ENCODE measurements around the gene FOXN1.

Gene FOXN1

GRCh38 chr17:28484296-28484695 is 21.9 kb upstream of the FOXN1 start:
- no peaks in the 10 kb centered on the region for H3K36me3 ChIP-seq (ENCODE audit: insufficient read depth, low read length)
- H3K4me1 ChIP-seq (ENCODE audit: insufficient read depth, low read length) = no peaks in the 10 kb centered on the region
- H2AFZ ChIP-seq (ENCODE audit: low read depth, low read length) = no peak overlapping the region
- H3K9me3 ChIP-seq (ENCODE audit: low read length) = no peaks in the 10 kb centered on the region
- peaks cover 5% of the 10 kb centered on the region for H3K27me3 ChIP-seq (ENCODE audit: insufficient read depth, low read length)
- H3K4me3 ChIP-seq (ENCODE audit: low read length) = no peak overlapping the region

DNA sequence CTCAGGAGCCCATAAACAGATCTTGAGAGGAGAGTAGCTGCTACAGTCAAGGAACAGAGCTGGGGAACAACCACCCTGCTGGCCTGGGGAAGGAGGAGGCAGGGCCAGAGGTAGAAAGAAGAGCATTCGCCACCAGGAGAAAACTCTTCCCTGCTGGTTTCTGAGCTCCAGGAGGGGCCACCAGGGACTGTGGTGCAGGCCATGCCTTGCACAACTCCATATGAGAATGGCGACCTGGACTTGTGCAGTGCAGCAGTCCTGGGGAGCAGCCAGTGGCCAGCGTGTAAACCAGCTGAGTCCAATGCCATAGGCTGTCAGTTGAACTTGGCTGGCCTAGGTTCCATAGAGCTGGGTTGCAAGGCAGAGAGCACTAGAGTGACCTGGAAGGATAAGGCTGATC is 21.1 kb upstream of the FOXN1 start:
- no peaks in the 10 kb centered on the region for H3K9me3 ChIP-seq (ENCODE audit: low read length)
- no peaks in the 10 kb centered on the region for H3K36me3 ChIP-seq (ENCODE audit: insufficient read depth, low read length)
- no peaks in the 10 kb centered on the region for H3K4me1 ChIP-seq (ENCODE audit: insufficient read depth, low read length)
- H3K27me3 ChIP-seq (ENCODE audit: insufficient read depth, low read length) = peaks cover 5% of the 10 kb centered on the region
- H2AFZ ChIP-seq (ENCODE audit: low read depth, low read length) = no peak overlapping the region
- no peak overlapping the region for H3K4me3 ChIP-seq (ENCODE audit: low read length)

- peaks cover 4% of the 10 kb centered on the region for H3K27me3 ChIP-seq (ENCODE audit: insufficient read depth, low read length)
- H3K4me3 ChIP-seq (ENCODE audit: low read length) = no peak overlapping the region
- H3K4me1 ChIP-seq (ENCODE audit: insufficient read depth, low read length) = no peaks in the 10 kb centered on the region
- H3K9me3 ChIP-seq (ENCODE audit: low read length) = no peaks in the 10 kb centered on the region
- no peak overlapping the region for H2AFZ ChIP-seq (ENCODE audit: low read depth, low read length)
- H3K36me3 ChIP-seq (ENCODE audit: insufficient read depth, low read length) = no peaks in the 10 kb centered on the region
Measured at GRCh38 chr17:28487881-28488532, 18.1 kb upstream of the FOXN1 start.

- H2AFZ ChIP-seq (ENCODE audit: low read depth, low read length) = no peak overlapping the region
- H3K4me3 ChIP-seq (ENCODE audit: low read length) = no peak overlapping the region
- H3K27me3 ChIP-seq (ENCODE audit: insufficient read depth, low read length) = peaks cover 4% of the 10 kb centered on the region
- no peaks in the 10 kb centered on the region for H3K4me1 ChIP-seq (ENCODE audit: insufficient read depth, low read length)
- no peaks in the 10 kb centered on the region for H3K9me3 ChIP-seq (ENCODE audit: low read length)
- no peaks in the 10 kb centered on the region for H3K36me3 ChIP-seq (ENCODE audit: insufficient read depth, low read length)
Measured at GRCh38 chr17:28488533-28489276, 17.4 kb upstream of the FOXN1 start.

GRCh38 chr17:28491286-28491685 is 14.9 kb upstream of the FOXN1 start:
- Histone ChIP-seq H3K27me3 (ENCODE audit: insufficient read depth, low read length) (peaks cover 4% of the 10 kb centered on the region), H3K4me3 (ENCODE audit: low read length) (no peak overlapping the region), H3K4me1 (ENCODE audit: insufficient read depth, low read length) (no peaks in the 10 kb centered on the region), H3K9me3 (ENCODE audit: low read length) (no peaks in the 10 kb centered on the region), H3K36me3 (ENCODE audit: insufficient read depth, low read length) (no peaks in the 10 kb centered on the region), H2AFZ (ENCODE audit: low read depth, low read length) (no peak overlapping the region)

DNA sequence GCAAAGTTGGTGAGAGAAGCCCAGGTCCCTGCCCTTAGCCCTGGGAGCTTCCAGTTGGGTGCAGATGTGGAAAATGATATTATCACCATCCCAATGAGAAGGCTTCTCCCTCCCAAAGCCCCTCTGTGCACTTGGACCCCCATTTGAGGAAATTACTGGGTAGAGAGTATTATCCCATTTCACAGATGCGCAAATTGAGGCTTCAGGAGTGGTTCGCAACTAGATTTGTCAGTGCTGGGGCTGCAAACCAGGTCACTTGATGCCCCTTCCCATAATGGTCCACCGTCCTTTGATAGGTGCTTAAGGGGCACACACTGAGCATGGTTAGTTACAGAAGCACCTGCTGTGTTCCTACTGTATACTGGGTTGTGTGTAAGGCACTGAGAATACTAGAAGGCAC is 14.3 kb upstream of the FOXN1 start:
- Histone ChIP-seq H3K9me3 (ENCODE audit: low read length) (no peaks in the 10 kb centered on the region), H3K4me3 (ENCODE audit: low read length) (no peak overlapping the region), H3K4me1 (ENCODE audit: insufficient read depth, low read length) (no peaks in the 10 kb centered on the region), H3K27me3 (ENCODE audit: insufficient read depth, low read length) (peaks cover 4% of the 10 kb centered on the region), H3K36me3 (ENCODE audit: insufficient read depth, low read length) (no peaks in the 10 kb centered on the region), H2AFZ (ENCODE audit: low read depth, low read length) (no peak overlapping the region)

DNA sequence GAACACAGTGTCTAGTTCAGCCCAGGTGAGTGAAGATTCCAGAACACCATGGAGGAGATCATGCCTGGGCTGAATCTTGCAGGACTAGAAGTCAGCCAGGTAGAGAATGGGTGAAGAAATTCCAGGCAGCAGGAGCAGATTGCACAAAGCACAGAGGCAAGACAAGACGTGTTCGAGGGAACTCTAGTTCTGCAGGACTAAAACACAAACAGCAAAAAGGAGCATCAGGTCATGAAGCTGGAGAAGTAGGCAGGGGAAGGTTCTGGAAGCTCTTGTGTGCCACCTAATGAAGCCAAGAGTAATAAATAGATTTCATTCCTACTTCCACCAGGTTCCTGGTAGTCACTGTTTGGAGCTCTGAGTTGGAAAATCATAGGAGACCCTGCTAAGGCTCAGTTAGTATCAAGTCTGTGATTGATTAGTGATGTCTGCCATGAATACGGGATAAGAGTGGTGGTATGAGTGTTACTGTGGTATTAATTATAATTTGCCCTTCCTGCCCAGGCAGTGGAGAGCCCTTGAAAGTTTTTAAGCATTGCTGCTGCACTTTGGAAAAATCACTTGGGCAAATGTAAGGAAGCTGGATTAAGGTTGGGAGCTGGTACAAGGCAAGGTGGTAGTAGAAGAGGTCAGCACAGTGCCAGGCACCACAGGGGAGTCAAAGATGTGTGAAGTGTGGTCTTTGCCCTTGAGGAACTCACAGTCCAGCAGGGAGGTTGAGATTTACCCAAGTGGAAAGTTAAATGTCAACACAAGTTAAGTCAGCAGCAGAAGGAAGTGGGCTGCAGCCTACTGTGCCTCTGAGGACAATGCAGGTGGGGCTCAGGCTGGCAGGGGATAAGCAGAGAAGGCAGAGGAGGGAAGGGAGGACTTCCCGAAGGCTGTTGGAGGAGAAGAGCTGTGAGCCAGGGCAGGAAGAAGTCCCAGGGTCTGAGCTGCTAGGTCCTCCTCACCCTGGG is 13.5 kb upstream of the FOXN1 start:
- no peaks in the 10 kb centered on the region for H3K36me3 ChIP-seq (ENCODE audit: insufficient read depth, low read length)
- H3K27me3 ChIP-seq (ENCODE audit: insufficient read depth, low read length) = peaks cover 4% of the 10 kb centered on the region
- H2AFZ ChIP-seq (ENCODE audit: low read depth, low read length) = no peak overlapping the region
- H3K9me3 ChIP-seq (ENCODE audit: low read length) = no peaks in the 10 kb centered on the region
- H3K4me3 ChIP-seq (ENCODE audit: low read length) = no peak overlapping the region
- H3K4me1 ChIP-seq (ENCODE audit: insufficient read depth, low read length) = no peaks in the 10 kb centered on the region

GRCh38 chr17:28493460-28493859 is 12.7 kb upstream of the FOXN1 start:
- H3K9me3 ChIP-seq (ENCODE audit: low read length) = no peaks in the 10 kb centered on the region

GRCh38 chr17:28494445-28495188 is 11.5 kb upstream of the FOXN1 start:
- H3K9me3 ChIP-seq (ENCODE audit: low read length) = no peaks in the 10 kb centered on the region
- no peak overlapping the region for H3K4me3 ChIP-seq (ENCODE audit: low read length)
- peaks cover 4% of the 10 kb centered on the region for H3K27me3 ChIP-seq (ENCODE audit: insufficient read depth, low read length)
- H3K36me3 ChIP-seq (ENCODE audit: insufficient read depth, low read length) = no peaks in the 10 kb centered on the region
- no peaks in the 10 kb centered on the region for H3K4me1 ChIP-seq (ENCODE audit: insufficient read depth, low read length)
- H2AFZ ChIP-seq (ENCODE audit: low read depth, low read length) = no peak overlapping the region

More at GRCh38 chr17:28493460-28493859, 12.7 kb upstream of the FOXN1 start:
- H3K27me3 ChIP-seq (ENCODE audit: insufficient read depth, low read length) = peaks cover 4% of the 10 kb centered on the region
- H3K36me3 ChIP-seq (ENCODE audit: insufficient read depth, low read length) = no peaks in the 10 kb centered on the region
- H2AFZ ChIP-seq (ENCODE audit: low read depth, low read length) = no peak overlapping the region
- H3K4me3 ChIP-seq (ENCODE audit: low read length) = no peak overlapping the region
- H3K4me1 ChIP-seq (ENCODE audit: insufficient read depth, low read length) = no peaks in the 10 kb centered on the region

DNA sequence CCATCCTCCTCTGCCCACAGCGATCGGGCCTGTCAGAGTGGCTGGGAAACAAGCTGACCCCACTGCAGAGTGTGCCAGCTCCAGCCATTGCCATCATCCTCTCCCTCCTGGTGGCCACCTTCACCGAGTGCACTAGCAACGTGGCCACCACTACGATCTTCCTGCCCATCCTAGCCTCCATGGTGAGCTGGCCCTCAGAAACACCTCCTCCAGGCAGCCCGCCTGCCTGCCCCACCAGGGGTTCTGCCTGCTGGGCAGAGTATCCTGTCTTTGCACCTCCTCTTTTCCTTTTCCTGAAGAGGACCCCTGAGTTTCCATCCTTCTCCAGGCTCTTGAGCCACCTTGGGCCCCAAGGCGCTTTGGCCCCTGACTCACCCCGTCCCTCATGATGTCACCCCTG is 10.5 kb upstream of the FOXN1 start:
- no peak overlapping the region for H2AFZ ChIP-seq (ENCODE audit: low read depth, low read length)
- peaks cover 3% of the 10 kb centered on the region for H3K27me3 ChIP-seq (ENCODE audit: insufficient read depth, low read length)
- no peaks in the 10 kb centered on the region for H3K9me3 ChIP-seq (ENCODE audit: low read length)
- no peaks in the 10 kb centered on the region for H3K36me3 ChIP-seq (ENCODE audit: insufficient read depth, low read length)
- H3K4me3 ChIP-seq (ENCODE audit: low read length) = no peak overlapping the region
- H3K4me1 ChIP-seq (ENCODE audit: insufficient read depth, low read length) = no peaks in the 10 kb centered on the region

GRCh38 chr17:28497931-28498330 is 8.2 kb upstream of the FOXN1 start:
- Histone ChIP-seq H2AFZ (ENCODE audit: low read depth, low read length) (no peak overlapping the region), H3K4me1 (ENCODE audit: insufficient read depth, low read length) (no peaks in the 10 kb centered on the region), H3K36me3 (ENCODE audit: insufficient read depth, low read length) (no peaks in the 10 kb centered on the region), H3K27me3 (ENCODE audit: insufficient read depth, low read length) (peaks cover 3% of the 10 kb centered on the region), H3K4me3 (ENCODE audit: low read length) (no peak overlapping the region), H3K9me3 (ENCODE audit: low read length) (no peaks in the 10 kb centered on the region)

DNA sequence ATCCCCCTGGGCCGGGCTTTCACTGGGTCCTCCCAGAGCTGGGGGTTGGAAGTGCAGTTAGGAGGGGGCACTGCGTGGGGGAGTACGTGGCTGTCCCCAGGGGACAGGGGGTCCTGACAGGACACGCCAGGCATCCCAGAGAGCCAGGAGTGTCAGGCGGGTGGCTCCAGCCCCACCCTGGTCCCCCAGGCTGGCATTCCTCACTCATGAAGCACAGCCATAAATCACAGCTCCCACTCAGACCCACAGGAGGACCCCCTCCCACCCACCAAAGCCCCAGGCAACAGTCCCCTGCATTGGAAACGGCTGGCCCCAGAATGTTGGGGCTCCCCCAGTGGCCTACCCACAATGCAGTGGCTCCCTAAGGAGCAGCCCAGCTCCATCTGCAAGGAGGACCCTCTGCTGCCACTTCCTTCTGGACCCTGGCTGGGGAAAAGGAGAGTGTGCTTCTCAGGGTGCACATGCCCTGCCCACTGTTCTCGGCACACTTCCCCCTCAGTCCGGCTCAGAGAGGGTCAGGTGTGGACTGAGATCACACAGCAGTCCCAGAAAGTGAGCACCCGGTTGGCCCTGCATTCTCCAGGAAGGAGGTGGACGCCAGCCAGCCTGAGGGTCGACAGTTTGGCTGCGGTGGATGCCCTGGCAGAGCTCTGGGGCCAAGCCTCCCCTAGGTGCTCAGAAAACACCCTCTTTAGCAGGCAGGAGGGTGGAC is 7.3 kb upstream of the FOXN1 start:
- Histone ChIP-seq H3K9me3 (ENCODE audit: low read length) (no peaks in the 10 kb centered on the region), H3K4me3 (ENCODE audit: low read length) (no peak overlapping the region), H2AFZ (ENCODE audit: low read depth, low read length) (no peak overlapping the region), H3K27me3 (ENCODE audit: insufficient read depth, low read length) (peaks cover 3% of the 10 kb centered on the region), H3K36me3 (ENCODE audit: insufficient read depth, low read length) (no peaks in the 10 kb centered on the region), H3K4me1 (ENCODE audit: insufficient read depth, low read length) (no peaks in the 10 kb centered on the region)
